NCI-H2196 (cell line): ENCODE results near the gene DCANP1.

ENCODE experiments used
- DNase-seq: peaks from one replicate; lab custom pipeline; 2025; ENCODE audit not compliant: unreplicated experiment; lab: John Stamatoyannopoulos, UW

The DCANP1 gene

DNA sequence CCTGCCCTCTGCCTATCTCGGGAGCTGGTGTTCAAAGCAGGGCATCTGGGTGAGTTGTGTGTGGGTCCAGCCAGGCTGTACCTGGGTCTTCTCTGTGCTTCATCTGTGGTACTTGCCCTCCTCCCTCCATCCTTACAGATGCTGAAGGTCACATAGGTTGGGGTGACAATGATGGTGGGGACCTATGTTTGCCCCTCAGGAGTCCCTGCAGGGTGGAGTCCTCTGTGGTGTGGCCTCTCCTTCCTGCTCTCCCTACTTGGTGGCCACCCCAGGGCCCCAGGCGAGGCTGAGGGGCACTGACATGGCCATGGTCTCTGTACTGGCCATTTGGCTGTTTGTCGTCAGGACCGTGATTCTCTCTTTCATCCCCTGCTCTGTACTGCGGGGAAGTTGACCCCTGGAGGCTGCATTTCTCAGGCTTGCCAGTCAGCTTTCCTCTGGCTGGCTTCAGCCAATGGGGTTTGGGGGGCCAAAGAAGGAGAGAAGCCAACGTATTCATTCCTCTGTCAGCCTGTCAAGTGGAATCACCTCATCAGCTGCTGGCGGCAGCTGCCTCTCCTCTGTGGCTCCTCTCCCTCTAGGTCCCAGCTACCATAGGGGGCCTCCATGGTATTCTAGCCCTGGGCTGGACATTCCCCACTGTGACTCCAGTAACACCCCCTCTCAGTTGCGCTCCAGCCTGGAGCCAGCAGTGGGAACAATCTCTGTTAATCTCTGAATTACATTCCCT, 4.6 kb downstream of the DCANP1 start:
- no peak for DNase-seq

DNA sequence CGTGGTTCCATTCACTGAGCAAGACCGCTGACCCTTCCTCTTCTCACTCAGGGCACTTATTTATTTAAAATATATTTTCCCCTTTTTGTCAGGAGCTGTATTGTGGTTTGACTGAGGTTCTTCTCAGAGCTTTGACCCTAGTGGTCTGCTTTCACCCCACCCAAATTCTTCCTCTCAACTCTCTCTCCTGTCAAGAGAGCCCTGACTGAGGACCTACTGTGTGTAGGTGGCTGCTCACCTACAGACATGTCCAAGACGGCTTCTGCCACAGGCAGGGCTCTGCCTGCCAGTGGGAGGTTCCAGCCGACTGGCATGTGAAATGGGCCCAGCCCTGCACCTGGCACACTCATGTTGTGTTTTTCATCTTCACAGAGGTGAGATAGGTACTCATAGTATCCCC, 5.2 kb downstream of the DCANP1 start:
- no peak for DNase-seq

GRCh38 chr5:135441350-135441831, 5.8 kb downstream of the DCANP1 start:
- DNase-seq, result no peak

DNA sequence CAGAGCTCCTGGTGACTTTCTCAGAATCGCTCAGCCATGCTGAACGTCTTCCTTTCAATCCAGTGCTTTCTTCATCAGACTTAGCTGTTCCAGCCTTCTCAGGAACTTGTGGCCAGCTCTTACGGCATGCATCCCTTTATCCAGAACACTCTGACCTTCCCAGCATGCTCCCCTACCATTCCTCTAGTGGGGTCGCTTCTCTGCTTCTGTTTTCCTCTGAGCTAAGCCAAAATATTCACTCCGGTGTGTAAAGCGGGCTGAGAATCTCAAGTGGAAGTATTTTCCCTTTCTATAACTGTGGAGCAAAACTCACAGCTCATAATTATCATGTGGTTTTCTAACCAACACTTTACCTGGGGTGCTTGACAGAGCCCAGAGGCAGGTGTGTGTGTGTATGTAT, 6.2 kb downstream of the DCANP1 start:
- DNase-seq, result no peak

GRCh38 chr5:135439231-135440205, 7.6 kb downstream of the DCANP1 start:
- DNase-seq, result no peak

GRCh38 chr5:135438636-135439221, 8.4 kb downstream of the DCANP1 start:
- no peak for DNase-seq

DNA sequence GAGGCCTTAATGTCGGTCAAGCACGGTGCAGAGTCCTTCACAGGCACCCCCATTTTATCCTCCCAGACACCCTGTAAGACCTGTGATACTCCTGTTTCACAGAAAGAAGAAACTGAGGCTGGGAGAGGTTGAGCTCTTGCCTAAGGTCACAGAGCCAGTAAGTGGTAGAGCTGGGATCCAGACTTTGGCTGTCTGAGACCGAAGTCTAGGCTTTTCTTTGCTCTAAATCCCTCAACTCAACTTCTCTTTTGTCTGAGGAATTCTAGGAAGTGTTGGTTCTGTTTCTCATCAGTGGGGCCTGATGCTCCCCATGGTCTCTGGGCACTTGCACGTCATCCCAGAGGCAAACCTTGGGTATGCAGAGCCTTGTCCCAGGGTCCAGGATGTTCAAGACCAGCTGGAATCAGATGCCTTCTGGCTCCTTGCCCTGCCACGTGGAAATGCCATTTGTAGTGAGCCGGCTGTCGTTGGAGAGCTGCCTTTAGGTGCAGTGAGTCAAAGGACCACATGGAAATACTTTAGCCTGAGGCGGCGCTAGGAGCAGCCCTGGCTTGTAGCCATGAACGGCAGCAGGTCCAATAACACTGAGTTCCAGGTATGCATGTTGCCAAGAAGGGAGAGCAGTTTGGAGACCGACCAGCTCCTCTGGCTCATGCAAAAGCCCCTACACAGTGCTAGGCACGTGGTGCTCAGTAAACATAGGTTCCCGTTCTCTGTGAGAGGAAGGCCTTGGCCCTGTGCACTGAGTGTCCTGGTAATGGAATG, 9.2 kb downstream of the DCANP1 start:
- DNase-seq, result peak; percentile 80

- no peak for DNase-seq
Observed at GRCh38 chr5:135437422-135437795, 9.7 kb downstream of the DCANP1 start.

DNA sequence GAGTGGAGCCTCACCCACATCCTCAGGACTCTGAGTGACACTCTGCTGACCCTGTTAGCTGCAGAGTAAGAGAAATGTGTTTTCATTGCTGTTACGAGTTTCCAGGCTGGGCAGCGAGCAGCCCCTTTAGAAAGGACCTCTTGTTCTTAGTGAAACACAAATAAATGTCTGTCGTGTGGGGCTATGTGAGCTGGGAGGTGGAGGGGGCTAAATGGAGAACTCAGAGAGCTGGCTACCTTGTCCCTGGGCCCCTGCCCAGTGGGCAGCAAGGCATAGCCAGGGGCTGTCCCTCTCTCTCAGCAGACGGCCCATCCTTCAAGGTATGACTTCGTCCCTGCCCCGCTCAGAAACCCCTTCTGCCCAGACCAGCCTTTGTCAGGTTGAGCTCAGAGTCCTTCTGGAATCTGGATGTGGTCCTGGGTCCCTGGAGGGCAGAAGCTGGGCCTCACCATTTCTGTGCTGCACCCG, 10.2 kb downstream of the DCANP1 start:
- no peak for DNase-seq

- no peak for DNase-seq
Observed at GRCh38 chr5:135435467-135436330, 11.4 kb downstream of the DCANP1 start.

DNA sequence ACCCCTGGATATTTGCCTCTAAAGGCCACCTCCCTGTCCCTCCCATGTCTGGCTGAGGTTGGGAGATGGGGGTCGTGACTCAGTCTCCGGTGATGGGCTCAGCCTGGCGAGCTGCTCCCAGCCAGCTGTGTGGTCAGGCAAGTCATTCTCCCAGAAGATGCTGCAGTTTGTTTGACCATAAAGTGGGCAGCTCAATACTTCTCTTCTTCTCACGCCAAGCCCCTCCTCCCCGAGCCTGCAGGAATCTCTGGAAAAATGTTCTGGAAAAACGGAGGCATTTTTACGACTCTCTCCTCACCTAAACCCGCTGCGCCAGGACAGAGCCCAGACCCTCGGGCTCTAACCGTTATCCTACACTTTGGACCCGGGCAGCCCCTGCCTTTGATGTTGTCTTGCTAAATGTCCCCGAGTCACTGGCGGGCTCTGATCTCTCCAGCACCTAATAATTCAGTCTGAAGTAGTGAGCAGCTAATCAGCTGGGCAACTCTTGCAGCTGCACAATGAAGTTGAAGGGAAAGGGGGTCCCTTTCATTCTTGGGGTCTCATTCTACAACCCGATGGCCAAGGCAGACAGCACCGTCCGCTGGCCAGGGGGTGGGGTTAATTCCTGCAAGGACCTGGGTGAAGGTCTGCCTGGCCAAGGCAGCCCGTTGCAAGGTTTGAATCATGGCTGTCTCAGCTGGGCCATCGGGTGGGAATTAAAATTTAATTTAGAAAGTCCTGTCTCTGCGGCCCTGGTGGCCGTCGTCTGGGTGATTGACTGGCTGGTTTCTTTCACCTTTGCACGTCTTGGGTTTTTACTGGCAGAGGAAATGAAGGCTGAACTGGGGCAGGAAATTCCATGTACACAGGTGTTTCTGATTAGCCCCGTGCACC, 12.3 kb downstream of the DCANP1 start:
- DNase-seq, result no peak

DNA sequence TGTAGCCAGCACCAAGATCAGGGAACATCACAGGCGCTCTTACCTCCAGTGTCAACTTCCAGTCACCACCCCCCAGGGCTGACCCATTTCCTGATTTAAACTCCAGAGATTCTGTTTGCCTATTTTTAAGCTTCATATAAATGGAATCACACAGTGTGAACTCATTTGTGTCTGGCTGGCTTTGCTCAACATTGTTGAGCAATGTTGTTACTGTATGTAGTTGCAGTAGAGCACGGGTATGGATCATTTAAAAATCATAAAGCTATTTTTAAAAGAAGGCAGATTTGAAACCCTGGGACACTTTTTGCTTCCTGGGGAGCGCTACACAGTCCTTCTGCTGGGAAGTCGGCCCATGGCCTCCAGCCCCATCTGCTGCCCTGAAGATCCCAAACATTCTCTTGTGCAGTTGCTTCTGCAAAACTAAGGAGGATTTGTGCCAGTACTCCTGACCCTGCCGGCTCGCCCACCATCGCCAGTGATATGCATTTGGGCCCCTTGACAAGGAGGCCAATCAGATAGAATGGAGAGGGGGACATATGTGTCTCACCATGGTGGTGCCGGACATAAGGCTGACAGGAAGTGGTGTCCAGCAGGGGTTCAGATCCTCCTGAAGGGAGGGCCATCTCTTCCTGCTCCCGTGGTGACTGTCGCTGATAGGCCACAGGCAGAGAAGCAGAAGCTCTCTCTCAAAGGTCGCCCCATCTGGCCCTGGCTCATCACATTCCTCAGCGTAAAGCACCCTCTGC, 13.3 kb downstream of the DCANP1 start:
- DNase-seq, result no peak

DNA sequence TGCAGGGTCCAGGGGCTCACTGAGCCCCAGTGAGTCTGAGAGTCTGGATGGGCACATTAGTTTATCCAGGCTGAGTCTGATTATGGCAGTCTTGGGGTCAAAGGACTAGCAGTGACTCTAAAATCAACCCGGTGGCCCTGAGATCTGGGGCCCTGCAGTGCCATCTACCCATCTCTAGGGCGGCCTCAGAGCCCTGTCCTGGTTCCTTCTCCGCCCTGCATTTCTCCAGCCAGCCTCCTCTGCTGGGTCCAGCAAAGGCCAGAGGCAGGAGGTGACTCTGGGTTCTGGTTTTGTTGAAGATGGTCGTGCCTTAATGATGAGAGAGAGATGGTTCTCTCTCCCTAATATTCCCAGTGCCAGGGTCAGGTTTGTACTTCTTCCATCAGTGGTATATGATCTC, 15.0 kb downstream of the DCANP1 start:
- no peak for DNase-seq

DNA sequence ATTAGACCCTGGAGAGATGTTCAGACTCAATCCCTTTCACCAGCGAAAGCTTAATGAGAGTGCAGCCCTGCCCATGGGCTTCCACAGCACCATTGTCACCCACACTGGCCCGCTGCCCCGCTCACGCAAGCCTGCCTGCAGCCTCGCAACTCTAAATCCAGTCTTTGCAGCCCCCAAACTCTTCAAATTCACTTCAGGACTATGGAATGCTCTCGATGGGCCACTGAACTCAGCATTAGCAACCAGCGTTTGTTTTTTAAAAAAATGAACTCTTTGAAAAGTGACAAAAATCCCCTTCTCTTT, 17.1 kb downstream of the DCANP1 start:
- DNase-seq, result no peak

DNA sequence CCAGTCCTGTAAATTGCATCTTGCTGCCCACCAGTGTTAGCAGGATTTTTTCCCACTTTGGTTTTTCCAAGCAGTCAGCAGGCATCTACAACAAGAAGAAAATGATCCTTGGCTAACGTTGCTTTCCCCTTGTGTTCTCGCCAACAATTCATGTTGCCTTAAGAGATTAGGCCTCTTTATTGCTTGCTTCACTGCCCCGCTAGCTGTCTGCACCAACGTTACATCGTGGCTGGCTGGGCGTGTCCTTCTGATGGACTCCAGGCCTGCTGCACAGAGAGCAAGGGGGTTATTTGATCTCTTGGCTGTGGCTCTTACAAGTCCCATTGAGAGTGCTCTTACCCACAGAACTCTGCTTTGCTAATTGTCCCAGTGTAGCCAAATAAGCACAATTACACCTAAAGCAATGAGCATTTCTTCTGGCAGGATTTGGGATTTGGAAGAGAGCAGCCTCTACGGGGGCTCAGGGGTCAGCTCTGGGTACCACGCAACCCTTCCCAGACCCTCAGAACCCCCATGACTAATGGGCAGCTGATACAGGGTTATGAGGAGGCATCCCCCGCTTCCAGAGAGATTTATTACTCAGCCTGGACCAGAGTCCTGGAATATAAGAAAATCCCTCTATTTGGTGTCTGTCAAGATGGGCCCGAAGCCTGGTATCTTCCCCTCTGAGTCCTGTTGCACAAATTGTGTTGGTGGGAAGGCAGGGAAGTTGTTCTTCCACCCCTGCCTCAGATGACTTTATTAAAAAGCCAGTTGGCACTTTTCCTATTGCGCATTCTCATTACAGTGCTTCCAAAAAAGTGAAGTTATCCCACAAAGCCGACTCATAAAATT, 17.6 kb downstream of the DCANP1 start:
- DNase-seq, result peak; percentile 44

DNA sequence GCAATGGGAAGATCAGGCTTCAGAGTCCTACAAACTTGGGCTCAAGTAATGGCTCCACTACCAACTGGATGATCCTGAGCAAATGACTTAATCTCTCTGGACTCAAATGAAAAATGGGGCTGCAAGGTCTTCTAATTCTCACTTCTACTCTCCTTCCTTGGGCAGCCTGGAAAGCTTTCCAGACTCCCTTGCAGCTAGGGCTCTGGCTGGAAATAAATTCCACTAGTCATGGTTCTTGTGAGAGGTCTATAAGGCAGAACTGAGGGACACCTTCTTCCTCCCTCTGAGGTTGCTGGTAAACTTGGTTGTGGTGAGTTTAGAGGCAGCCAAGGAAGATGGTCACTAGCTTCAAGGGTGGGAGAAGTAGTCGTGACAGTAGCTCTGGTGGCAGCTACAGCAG, 18.6 kb downstream of the DCANP1 start:
- no peak for DNase-seq
